Hepatocyte (in vitro differentiated cells): ENCODE measurements around the gene ZFYVE26. TPM values are rescaled to one million over a fixed set of nuclear protein-coding genes. Genes with fewer than 3 reads are reported as not detected.
A peak's percentile ranks its signal among the peaks of the same experiment; 100 is the strongest.

Experiments
- DNase-seq: peaks from one replicate; pipeline ENCODE4 v3.0.0-alpha.2; 2016; ENCODE audit warnings: low spot score
- H2AFZ ChIP-seq: fragments of 200-600 bp; sonication (generic); 2 replicates; pipeline ENCODE4 v1.6.0; 2016; ENCODE audit warnings: antibody characterized with exemption, mild to moderate bottlenecking
- H3K27ac ChIP-seq: fragments of 200-600 bp; sonication (generic); 2 replicates; pipeline ENCODE4 v1.5.1; 2016; ENCODE audit warnings: mild to moderate bottlenecking
- H3K27me3 ChIP-seq: fragments of 200-600 bp; sonication (generic); 2 replicates; pipeline ENCODE4 v1.6.1; 2016
- H3K36me3 ChIP-seq: fragments of 200-600 bp; sonication (generic); replicated peaks from 2 replicates; pipeline ENCODE4 v1.5.1; 2016; ENCODE audit warnings: low read depth; ENCODE audit not compliant: insufficient read depth
- H3K4me1 ChIP-seq: fragments of 200-600 bp; sonication (generic); 2 replicates; pipeline ENCODE4 v1.5.1; 2016; ENCODE audit warnings: mild to moderate bottlenecking, moderate library complexity; ENCODE audit not compliant: insufficient read depth
- H3K4me2 ChIP-seq: fragments of 200-600 bp; sonication (generic); 2 replicates; pipeline ENCODE4 v1.6.0; 2016
- H3K4me3 ChIP-seq: fragments of 200-600 bp; sonication (generic); 2 replicates; pipeline ENCODE4 v1.5.1; 2016; ENCODE audit warnings: mild to moderate bottlenecking
- H3K79me2 ChIP-seq: fragments of 200-600 bp; sonication (generic); 2 replicates; pipeline ENCODE4 v1.6.0; 2017; ENCODE audit warnings: mild to moderate bottlenecking
- H3K9me2 ChIP-seq: fragments of 200-600 bp; sonication (generic); replicated peaks from 2 replicates; pipeline ENCODE4 v1.6.0; 2017; ENCODE audit warnings: mild to moderate bottlenecking; ENCODE audit not compliant: insufficient read depth
- H3K9me3 ChIP-seq: fragments of 200-600 bp; sonication (generic); 2 replicates; pipeline ENCODE4 v1.5.1; 2016; ENCODE audit warnings: low read depth, mild to moderate bottlenecking
- H4K20me1 ChIP-seq: fragments of 200-600 bp; sonication (generic); 2 replicates; pipeline ENCODE4 v1.6.0; 2016; ENCODE audit warnings: mild to moderate bottlenecking; ENCODE audit not compliant: insufficient read depth, poor library complexity, severe bottlenecking
- EZH2 ChIP-seq: fragments of 200-600 bp; sonication (generic); IDR thresholded peaks from 2 replicates; pipeline ENCODE4 v1.6.1; 2016; ENCODE audit warnings: antibody characterized with exemption, mild to moderate bottlenecking, borderline replicate concordance
- EZH2phosphoT487 ChIP-seq: fragments of 200-600 bp; sonication (generic); IDR thresholded peaks from one replicate; pipeline ENCODE4 v1.6.1; 2018; ENCODE audit warnings: antibody characterized with exemption, mild to moderate bottlenecking, low read depth, moderate library complexity; ENCODE audit not compliant: unreplicated experiment, severe bottlenecking
- WGBS: methylation state at CpG from one replicate; pipeline ENCODE4 v1.1.6; 2016; ENCODE audit warnings: low lambda C conversion rate; ENCODE audit errors: missing lambda C conversion rate; 5-methylcytosine and 5-hydroxymethylcytosine counted together
- polyA plus RNA-seq: library from polyadenylated mRNA; unstranded; fragments of >200 nt; fragmentation: Nextera tagmentation; extraction: Ambion mirVana; gene quantifications from 2 replicates; pipeline ENCODE4 v1.2.1, GENCODE V29; 2016
- total RNA-seq: library from RNA; depleted of rRNA; stranded (reverse); fragments of >200 nt; gene quantifications from 2 replicates; pipeline ENCODE4 v1.2.3, GENCODE V29; 2014
- TF ChIP-seq, protein P1 (sequence below): fragments of 200-600 bp; sonication (generic); IDR thresholded peaks from 2 replicates; pipeline ENCODE4 v1.5.1; 2016; ENCODE audit warnings: antibody characterized with exemption, mild to moderate bottlenecking; ENCODE audit not compliant: poor library complexity

Gene ZFYVE26
- total and polyA plus RNA-seq, 2 experiments from 2014 or later = 5.5 to 32.3 TPM

- no peaks in the 10 kb centered on the region for H3K36me3 ChIP-seq
- no peak overlapping the region for H3K4me3 ChIP-seq
- WGBS = 96% methylated on average over 10 of the region's 10 CpGs
- TF ChIP-seq, protein P1, sequence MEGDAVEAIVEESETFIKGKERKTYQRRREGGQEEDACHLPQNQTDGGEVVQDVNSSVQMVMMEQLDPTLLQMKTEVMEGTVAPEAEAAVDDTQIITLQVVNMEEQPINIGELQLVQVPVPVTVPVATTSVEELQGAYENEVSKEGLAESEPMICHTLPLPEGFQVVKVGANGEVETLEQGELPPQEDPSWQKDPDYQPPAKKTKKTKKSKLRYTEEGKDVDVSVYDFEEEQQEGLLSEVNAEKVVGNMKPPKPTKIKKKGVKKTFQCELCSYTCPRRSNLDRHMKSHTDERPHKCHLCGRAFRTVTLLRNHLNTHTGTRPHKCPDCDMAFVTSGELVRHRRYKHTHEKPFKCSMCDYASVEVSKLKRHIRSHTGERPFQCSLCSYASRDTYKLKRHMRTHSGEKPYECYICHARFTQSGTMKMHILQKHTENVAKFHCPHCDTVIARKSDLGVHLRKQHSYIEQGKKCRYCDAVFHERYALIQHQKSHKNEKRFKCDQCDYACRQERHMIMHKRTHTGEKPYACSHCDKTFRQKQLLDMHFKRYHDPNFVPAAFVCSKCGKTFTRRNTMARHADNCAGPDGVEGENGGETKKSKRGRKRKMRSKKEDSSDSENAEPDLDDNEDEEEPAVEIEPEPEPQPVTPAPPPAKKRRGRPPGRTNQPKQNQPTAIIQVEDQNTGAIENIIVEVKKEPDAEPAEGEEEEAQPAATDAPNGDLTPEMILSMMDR = no peak
- TF ChIP-seq EZH2phosphoT487 (no peak), EZH2 (no peak)
- H2AFZ ChIP-seq = no peak overlapping the region
- DNase-seq = no peak
- H3K79me2 ChIP-seq = no peaks in the 10 kb centered on the region
- no peaks in the 10 kb centered on the region for H3K9me2 ChIP-seq
- no peaks in the 10 kb centered on the region for H3K9me3 ChIP-seq
- H4K20me1 ChIP-seq = no peaks in the 10 kb centered on the region
- no peaks in the 10 kb centered on the region for H3K27me3 ChIP-seq
- no peaks in the 10 kb centered on the region for H3K4me1 ChIP-seq
- no peak overlapping the region for H3K4me2 ChIP-seq
- H3K27ac ChIP-seq = no peak overlapping the region
Observed at GRCh38 chr14:67748312-67748711, 68.1 kb downstream of the ZFYVE26 start.

DNA sequence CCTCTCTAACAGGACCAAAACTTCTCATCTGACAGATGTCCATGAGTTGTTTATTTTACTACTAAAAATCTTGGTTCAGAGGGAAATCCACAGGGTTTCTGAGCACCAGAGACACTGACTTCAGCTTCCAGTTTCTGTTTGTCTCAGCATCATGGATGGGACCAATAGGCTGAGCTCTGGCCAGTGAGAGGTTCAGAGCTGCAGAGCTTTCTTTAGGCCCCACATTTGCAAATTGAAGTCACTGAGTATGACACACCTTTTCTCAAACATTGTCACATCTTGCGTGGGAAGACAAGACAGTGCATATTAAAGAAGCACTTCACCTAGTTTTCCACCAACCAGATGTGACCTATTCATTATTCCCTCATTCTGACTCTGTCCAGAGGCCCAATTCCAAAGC, 69.5 kb downstream of the ZFYVE26 start:
- H3K27ac ChIP-seq = peak overlapping the region; percentile 40
- H3K4me3 ChIP-seq = no peak overlapping the region
- H3K79me2 ChIP-seq = no peaks in the 10 kb centered on the region
- H3K4me1 ChIP-seq = no peaks in the 10 kb centered on the region
- no peaks in the 10 kb centered on the region for H3K36me3 ChIP-seq
- H3K27me3 ChIP-seq = no peaks in the 10 kb centered on the region
- H4K20me1 ChIP-seq = no peaks in the 10 kb centered on the region
- no peak overlapping the region for H2AFZ ChIP-seq
- TF ChIP-seq EZH2phosphoT487 (no peak), EZH2 (no peak)
- TF ChIP-seq, protein P1 = no peak
- 96% methylated on average over 1 of the region's 1 CpG for WGBS
- H3K9me3 ChIP-seq = no peaks in the 10 kb centered on the region
- H3K9me2 ChIP-seq = no peaks in the 10 kb centered on the region
- no peak overlapping the region for H3K4me2 ChIP-seq
- no peak for DNase-seq

GRCh38 chr14:67744046-67744445, 72.3 kb downstream of the ZFYVE26 start:
- H3K9me2 ChIP-seq = no peaks in the 10 kb centered on the region
- no peak overlapping the region for H3K4me3 ChIP-seq
- DNase-seq = no peak
- no peaks in the 10 kb centered on the region for H4K20me1 ChIP-seq
- peaks cover 4% of the 10 kb centered on the region for H3K4me1 ChIP-seq
- TF ChIP-seq EZH2phosphoT487 = no peak
- TF ChIP-seq, protein P1 = no peak
- TF ChIP-seq EZH2 = no peak
- no peaks in the 10 kb centered on the region for H3K9me3 ChIP-seq
- no peaks in the 10 kb centered on the region for H3K36me3 ChIP-seq
- no peak overlapping the region for H3K4me2 ChIP-seq
- 73% methylated on average over 2 of the region's 2 CpGs for WGBS
- H3K79me2 ChIP-seq = no peaks in the 10 kb centered on the region
- H3K27ac ChIP-seq = no peak overlapping the region
- no peaks in the 10 kb centered on the region for H3K27me3 ChIP-seq
- no peak overlapping the region for H2AFZ ChIP-seq
